ENCODE data around the gene HYAL2. TPM values are rescaled to one million over a fixed set of nuclear protein-coding genes. Genes with fewer than 3 reads are reported as not detected.

HYAL2 gene
- total and polyA plus RNA-seq, 9 of the 15 experiments (the other 6 are each of a cell fraction or from before 2014, with no cell fraction given), result 0.36 to 22.7 (median 11.4) TPM; not detected in 1

DNA sequence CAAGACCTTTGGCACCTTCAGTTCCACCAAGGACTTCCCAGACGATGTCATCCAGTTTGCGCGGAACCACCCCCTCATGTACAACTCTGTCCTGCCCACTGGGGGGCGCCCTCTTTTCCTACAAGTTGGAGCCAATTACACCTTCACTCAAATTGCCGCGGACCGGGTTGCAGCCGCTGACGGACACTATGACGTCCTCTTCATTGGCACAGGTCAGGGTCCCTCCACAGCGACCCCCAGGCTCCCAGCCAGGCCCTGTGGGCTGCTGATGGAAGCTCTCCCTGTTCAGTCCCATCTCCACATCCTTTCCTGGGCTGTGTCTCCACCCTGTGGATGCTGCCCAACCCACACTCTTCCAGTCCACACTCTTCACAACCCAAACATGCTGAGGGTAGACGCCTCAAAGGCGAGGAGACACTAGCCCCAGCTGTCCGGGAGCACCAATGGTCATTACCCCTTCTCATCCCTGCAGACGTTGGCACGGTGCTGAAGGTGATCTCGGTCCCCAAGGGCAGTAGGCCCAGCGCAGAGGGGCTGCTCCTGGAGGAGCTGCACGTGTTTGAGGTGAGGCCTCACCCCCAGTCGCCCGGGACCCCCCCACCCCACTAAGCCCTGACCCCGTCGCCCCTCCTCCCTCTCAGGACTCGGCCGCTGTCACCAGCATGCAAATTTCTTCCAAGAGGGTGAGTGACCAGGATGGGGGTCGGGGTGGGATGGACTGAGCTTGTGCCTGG lies 48.0 kb downstream of the HYAL2 start (continued):
- TF ChIP-seq HMGN3 (IDR thresholded peaks at IDR 0.05; ENCODE audit: borderline replicate concordance, extremely low read depth, insufficient read length, low read depth, low read length), result no peak
- no peak for TF ChIP-seq RFX1 (IDR thresholded peaks at IDR 0.05)
- TF ChIP-seq CXXC5 (CRISPR knock-in tag; IDR thresholded peaks at IDR 0.05), result peak; percentile 23; the same call in 1 of the 2 replicates
- peak; percentile 74 for TF ChIP-seq ATF7 (IDR thresholded peaks at IDR 0.05)
- TF ChIP-seq ATF1 (CRISPR knock-in tag; IDR thresholded peaks at IDR 0.05), result no peak
- TF ChIP-seq ATF1 (tag; IDR thresholded peaks at IDR 0.05), result peak; percentile 49; the same call in 1 of the 2 replicates
- no peak for TF ChIP-seq CREB1 (IDR thresholded peaks at IDR 0.05)
- peak; percentile 26; the same call in 1 of the 2 replicates for TF ChIP-seq CREB1 (CRISPR knock-in tag; IDR thresholded peaks at IDR 0.05)
- peak; percentile 64 to 92 (median 85) for TF ChIP-seq CTCF (IDR thresholded peaks at IDR 0.05 in 2 of 3, conservative IDR thresholded peaks at IDR 0.05 in 1 of 3; ENCODE audit: insufficient read depth in 2 of 3, low read depth in 1 of 3, low read length in 3 of 3)
- TF ChIP-seq MAZ (CRISPR knock-in tag; conservative IDR thresholded peaks at IDR 0.05 in 1 of 2, IDR thresholded peaks at IDR 0.05 in 1 of 2), result peak in 1 of 2 experiments; percentile 68; a peak in 1 of 4 replicates
- TF ChIP-seq MLLT1 (IDR thresholded peaks at IDR 0.05), result peak in 1 of 2 experiments; percentile 48; a peak in 1 of 4 replicates
- TF ChIP-seq EGR1 (conservative IDR thresholded peaks at IDR 0.05), result peak; percentile 78
- TF ChIP-seq ZFX (CRISPR knock-in tag; IDR thresholded peaks at IDR 0.05), result 0 out of 2 replicates have a peak, but pooled peaks have one; percentile 8
- TF ChIP-seq CHD2 (IDR thresholded peaks at IDR 0.05; ENCODE audit: low read depth, low read length), result no peak
